Measurements from ENCODE around the gene NRDE2.

GRCh38 chr14:90319634-90320541, 11.9 kb downstream of the NRDE2 start:
- TF ChIP-seq CTCF (IDR thresholded peaks at IDR 0.05; ENCODE audit: insufficient read depth, low read length, poor library complexity, severe bottlenecking): no peak
- TF ChIP-seq EZH2phosphoT487 (conservative IDR thresholded peaks at IDR 0.05; ENCODE audit: low read length): no peak
